Spinal cord (tissue), 10 donors: Measurements from ENCODE around the gene LRRC47. TPM values are rescaled to one million over a fixed set of nuclear protein-coding genes. Genes with fewer than 3 reads are reported as not detected.

ENCODE experiments used
- DNase-seq, 6 donors: peaks; one replicate each; pipeline versions ENCODE4 v3.0.0 to v3.0.0-alpha.2; 2013 to 2015; ENCODE audit warnings: low spot score in 6 of 6, low read depth in 4 of 6
- H3K27ac ChIP-seq: one replicate; pipeline ENCODE4 v1.5.1; 2013; ENCODE audit warnings: low read depth, low read length, control low read depth
- H3K27me3 ChIP-seq: one replicate; pipeline ENCODE4 v1.6.1; 2013; ENCODE audit warnings: low read length; ENCODE audit not compliant: control insufficient read depth, insufficient read depth
- H3K36me3 ChIP-seq: one replicate; pipeline ENCODE4 v1.6.1; 2013; ENCODE audit warnings: low read length; ENCODE audit not compliant: control insufficient read depth, insufficient read depth
- H3K4me1 ChIP-seq: one replicate; pipeline ENCODE4 v1.6.1; 2013; ENCODE audit warnings: low read length; ENCODE audit not compliant: control insufficient read depth, insufficient read depth
- H3K4me3 ChIP-seq: one replicate; pipeline ENCODE4 v1.5.1; 2013; ENCODE audit warnings: low read depth, low read length, control low read depth
- H3K9me3 ChIP-seq: one replicate; pipeline ENCODE4 v1.6.1; 2013; ENCODE audit warnings: low read length; ENCODE audit not compliant: control insufficient read depth, insufficient read depth
- WGBS: methylation state at CpG from one replicate; pipeline ENCODE4 v1.1.5; 2013; ENCODE audit warnings: missing lambda C conversion rate; ENCODE audit not compliant: insufficient coverage; 5-methylcytosine and 5-hydroxymethylcytosine counted together
- polyA plus RNA-seq, 2 donors: library from polyadenylated mRNA; unstranded; fragments of 120-200 nt; gene quantifications; one replicate each; pipeline ENCODE4 v1.2.1, GENCODE V29; 2013; ENCODE audit not compliant: insufficient read length in 2 of 2
- total RNA-seq, 2 donors: library from RNA; depleted of rRNA in 1 of 2; stranded (reverse); fragments of 120-200 nt in 1 of 2; fragments of >200 nt in 1 of 2; gene quantifications; one replicate each; pipeline versions ENCODE4 v1.2.3 to v1.2.4, GENCODE V29; 2013 to 2014
- donor health status: healthy.

LRRC47 gene
- total and polyA plus RNA-seq, 4 donors = 27.0 to 81.6 (median 50.5) TPM

GRCh38 chr1:3774276-3774945, 21.9 kb downstream of the LRRC47 start:
- 57% methylated on average over 11 of the region's 19 CpGs for WGBS

GRCh38 chr1:3773572-3774275, 22.6 kb downstream of the LRRC47 start:
- Histone ChIP-seq H3K9me3 (no peaks in the 10 kb centered on the region), H3K27me3 (no peaks in the 10 kb centered on the region), H3K27ac (no peak overlapping the region), H3K4me3 (no peak overlapping the region), H3K36me3 (peaks cover 41% of the 10 kb centered on the region), H3K4me1 (peaks cover 50% of the 10 kb centered on the region)
- WGBS = 72% methylated on average over 14 of the region's 16 CpGs
- no peak for DNase-seq

More at GRCh38 chr1:3774276-3774945, 21.9 kb downstream of the LRRC47 start:
- no peak overlapping the region for H3K27ac ChIP-seq
- H3K27me3 ChIP-seq = no peaks in the 10 kb centered on the region
- H3K9me3 ChIP-seq = no peaks in the 10 kb centered on the region
- peaks cover 50% of the 10 kb centered on the region for H3K4me1 ChIP-seq
- no peak overlapping the region for H3K4me3 ChIP-seq
- DNase-seq = no peak
- peaks cover 47% of the 10 kb centered on the region for H3K36me3 ChIP-seq

GRCh38 chr1:3772715-3773571, 23.4 kb downstream of the LRRC47 start, which contains the start of gene SMIM1:
Gene SMIM1, plus strand, starts transcription at chr1:3772749. Its CDS starts 2,625 bp downstream, at chr1:3775374.
- no peaks in the 10 kb centered on the region for H3K27me3 ChIP-seq
- H3K36me3 ChIP-seq = peaks cover 33% of the 10 kb centered on the region
- DNase-seq = peak in 1 of 6 donors; percentile 11
- H3K27ac ChIP-seq = no peak within 1 kb of the TSS
- WGBS = 22% methylated on average over 54 of the region's 55 CpGs
- H3K9me3 ChIP-seq = no peaks in the 10 kb centered on the region
- peaks cover 50% of the 10 kb centered on the region for H3K4me1 ChIP-seq
- H3K4me3 ChIP-seq = peak within 1 kb of the TSS; percentile 26

- Histone ChIP-seq H3K36me3 (peaks cover 25% of the 10 kb centered on the region), H3K4me1 (peaks cover 50% of the 10 kb centered on the region)
These were observed 24.1 kb downstream of the LRRC47 start for GRCh38 chr1:3772027-3772714.

GRCh38 chr1:3771108-3772026, 24.9 kb downstream of the LRRC47 start:
- no peaks in the 10 kb centered on the region for H3K27me3 ChIP-seq
- H3K36me3 ChIP-seq = peaks cover 17% of the 10 kb centered on the region
- H3K4me1 ChIP-seq = peaks cover 50% of the 10 kb centered on the region
- WGBS = 47% methylated on average over 21 of the region's 32 CpGs
- peak overlapping the region; percentile 26 for H3K4me3 ChIP-seq
- H3K27ac ChIP-seq = no peak overlapping the region
- no peak for DNase-seq
- H3K9me3 ChIP-seq = no peaks in the 10 kb centered on the region

More at GRCh38 chr1:3772027-3772714, 24.1 kb downstream of the LRRC47 start:
- H3K9me3 ChIP-seq = no peaks in the 10 kb centered on the region
- H3K27ac ChIP-seq = no peak overlapping the region
- WGBS = 1% methylated on average over 42 of the region's 61 CpGs
- DNase-seq = peak in 4 of 6 donors; percentile 42 to 90 (median 68)
- H3K4me3 ChIP-seq = peak overlapping the region; percentile 26
- no peaks in the 10 kb centered on the region for H3K27me3 ChIP-seq

GRCh38 chr1:3770047-3770765, 26.1 kb downstream of the LRRC47 start:
- Histone ChIP-seq H3K4me3 (no peak overlapping the region), H3K27me3 (no peaks in the 10 kb centered on the region), H3K4me1 (peaks cover 39% of the 10 kb centered on the region), H3K9me3 (no peaks in the 10 kb centered on the region), H3K36me3 (peaks cover 5% of the 10 kb centered on the region), H3K27ac (no peak overlapping the region)
- 91% methylated on average over 13 of the region's 16 CpGs for WGBS
- DNase-seq = no peak

GRCh38 chr1:3768811-3769390, 27.4 kb downstream of the LRRC47 start:
- no peak overlapping the region for H3K4me3 ChIP-seq
- no peak overlapping the region for H3K27ac ChIP-seq
- no peaks in the 10 kb centered on the region for H3K27me3 ChIP-seq
- H3K36me3 ChIP-seq = peaks cover 4% of the 10 kb centered on the region
- peaks cover 28% of the 10 kb centered on the region for H3K4me1 ChIP-seq
- DNase-seq = no peak
- H3K9me3 ChIP-seq = no peaks in the 10 kb centered on the region
- 90% methylated on average over 22 of the region's 22 CpGs for WGBS
